ENCODE results near the gene HBE1.

The HBE1 gene

GRCh38 chr11:5227681-5228080, 42.1 kb downstream of the HBE1 start:
- no peak for TF ChIP-seq CTCF (conservative IDR thresholded peaks at IDR 0.05; ENCODE audit: low read length)
- H3K4me3 ChIP-seq (ENCODE audit: low read length) = no peak overlapping the region
- DNase-seq (ENCODE audit: low read depth) = no peak

GRCh38 chr11:5226732-5227310, 42.9 kb downstream of the HBE1 start, which contains the start of gene HBB:
Gene HBB (minus strand): TSS chr11:5227071. CDS start chr11:5227021, 50 bp downstream.
- no peak for DNase-seq (ENCODE audit: low read depth)
- no peak within 1 kb of the TSS for H3K4me3 ChIP-seq (ENCODE audit: low read length)
- TF ChIP-seq CTCF (conservative IDR thresholded peaks at IDR 0.05; ENCODE audit: low read length) = no peak

GRCh38 chr11:5225480-5225871, 44.3 kb downstream of the HBE1 start:
- no peak for TF ChIP-seq CTCF (conservative IDR thresholded peaks at IDR 0.05; ENCODE audit: low read length)
- no peak overlapping the region for H3K4me3 ChIP-seq (ENCODE audit: low read length)
- DNase-seq (ENCODE audit: low read depth) = no peak

- no peak for DNase-seq (ENCODE audit: low read depth)
- no peak for TF ChIP-seq CTCF (conservative IDR thresholded peaks at IDR 0.05; ENCODE audit: low read length)
These were observed 44.9 kb downstream of the HBE1 start for GRCh38 chr11:5224538-5225479.

GRCh38 chr11:5223686-5224085, 46.1 kb downstream of the HBE1 start:
- TF ChIP-seq CTCF (conservative IDR thresholded peaks at IDR 0.05; ENCODE audit: low read length) = no peak
- H3K4me3 ChIP-seq (ENCODE audit: low read length) = no peak overlapping the region
- DNase-seq (ENCODE audit: low read depth) = no peak

More at GRCh38 chr11:5224538-5225479, 44.9 kb downstream of the HBE1 start:
- no peak overlapping the region for H3K4me3 ChIP-seq (ENCODE audit: low read length)

- DNase-seq (ENCODE audit: low read depth) = no peak
- no peak overlapping the region for H3K4me3 ChIP-seq (ENCODE audit: low read length)
- TF ChIP-seq CTCF (conservative IDR thresholded peaks at IDR 0.05; ENCODE audit: low read length) = no peak
These were observed 46.6 kb downstream of the HBE1 start for GRCh38 chr11:5223146-5223545.
